HCT116 (cell line): Measurements from ENCODE around the gene ZNF341. TPM values are rescaled to one million over a fixed set of nuclear protein-coding genes. Genes with fewer than 3 reads are reported as not detected.

ENCODE experiments used
- ATAC-seq: fragments of 200-7000 bp; cut with Tn5 transposase; 2 replicates; pipeline ENCODE4 v1.9.1; 2020; ENCODE audit warnings: mild to moderate bottlenecking, moderate library complexity
- BruUV-seq: library from RNA; stranded (reverse); fragments of 400-500 nt; replicated peaks from 2 replicates; lab custom pipeline; 2021; lab: Mats Ljungman, UMichigan
- CTCF ChIA-PET: fragments of 300-600 bp; sonication (Branson Sonifier 250); formaldehyde crosslinking; loops from one replicate; lab custom pipeline; 2021; ENCODE audit warnings: antibody characterized with exemption; lab: Charles Lee
- POLR2A ChIA-PET: fragments of 300-600, 350-600 bp; sonication (Branson Sonifier 250); formaldehyde crosslinking; loops from one replicate; lab custom pipeline; 2021; ENCODE audit warnings: antibody characterized with exemption; lab: Charles Lee
- RAD21 ChIA-PET, 2 experiments: fragments of 300-600 bp; sonication (Branson Sonifier 250); formaldehyde crosslinking; loops; one replicate each; lab custom pipeline; 2023; ENCODE audit warnings: low total read pairs in 2 of 2; ENCODE audit not compliant: uncharacterized antibody in 2 of 2, unreplicated experiment in 2 of 2, low non-redundant PET in 1 of 2; lab: Charles Lee
- DNase-seq: peaks from one replicate; pipeline ENCODE4 v3.0.0-alpha.2; 2010; ENCODE audit warnings: low read depth, low spot score
- H2AFZ ChIP-seq: fragments of 200-600 bp; shearing (Covaris generic), sonication (generic); 2 replicates; pipeline ENCODE4 v1.6.1; 2017; ENCODE audit warnings: low read depth, mixed run types, mixed read lengths, antibody characterized with exemption, low read length; ENCODE audit not compliant: poor library complexity, severe bottlenecking
- H3K27ac ChIP-seq: 2 replicates; pipeline ENCODE4 v1.5.1; 2012; ENCODE audit warnings: low read depth, low read length
- H3K27me3 ChIP-seq: fragments of 200-600 bp; sonication (generic); 2 replicates; pipeline ENCODE4 v1.6.1; 2016; ENCODE audit warnings: mixed run types, low read length, mixed read lengths; ENCODE audit not compliant: insufficient read depth
- H3K36me3 ChIP-seq, 2 experiments: fragments of 200-500 bp in 1 of 2; fragments of 200-600 bp in 1 of 2; sonication (Bioruptor generic) in 1 of 2; sonication (generic) in 1 of 2; 2 replicates each; pipeline versions ENCODE4 v1.5.1 to v1.6.1; 2014 to 2016; ENCODE audit warnings: low read length in 2 of 2, inconsistent platforms in 1 of 2, mixed read lengths in 1 of 2, mixed run types in 1 of 2; ENCODE audit not compliant: insufficient read depth in 2 of 2, control insufficient read depth in 1 of 2
- H3K4me1 ChIP-seq, 2 experiments: fragments of 200-600 bp in 1 of 2; sonication (generic) in 1 of 2; 2 replicates each; pipeline versions ENCODE4 v1.5.1 to v1.6.1; 2012 to 2017; ENCODE audit warnings: low read length in 2 of 2, inconsistent platforms in 1 of 2, mild to moderate bottlenecking in 1 of 2, mixed read lengths in 1 of 2, mixed run types in 1 of 2, moderate library complexity in 1 of 2; ENCODE audit not compliant: insufficient read depth in 2 of 2, control insufficient read depth in 1 of 2
- H3K4me2 ChIP-seq: fragments of 200-600 bp; sonication (generic); 2 replicates; pipeline ENCODE4 v1.6.1; 2017; ENCODE audit warnings: mixed run types, low read length, mixed read lengths
- H3K4me3 ChIP-seq, 2 experiments: fragments of 200-600 bp in 1 of 2; sonication (generic) in 1 of 2; replicated peaks in 1 of 2; 2 replicates each; pipeline ENCODE4 v1.5.1; 2011 to 2016; ENCODE audit warnings: low read length in 2 of 2, control low read depth in 1 of 2, low read depth in 1 of 2, mild to moderate bottlenecking in 1 of 2, mixed read lengths in 1 of 2, mixed run types in 1 of 2
- H3K79me2 ChIP-seq: fragments of 200-600 bp; sonication (generic); 2 replicates; pipeline ENCODE4 v1.6.1; 2017; ENCODE audit warnings: mild to moderate bottlenecking, mixed run types, low read length, moderate library complexity, mixed read lengths; ENCODE audit not compliant: insufficient read depth
- H3K9ac ChIP-seq: fragments of 200-600 bp; sonication (generic); 2 replicates; pipeline ENCODE4 v1.6.1; 2016; ENCODE audit warnings: low read length, mixed read lengths
- H3K9me2 ChIP-seq: fragments of 200-600 bp; sonication (generic), shearing (Covaris generic); 2 replicates; pipeline ENCODE4 v1.6.1; 2017; ENCODE audit warnings: mixed run types, mild to moderate bottlenecking, moderate library complexity; ENCODE audit not compliant: insufficient read depth
- H3K9me3 ChIP-seq, 2 experiments: fragments of 200-500 bp in 1 of 2; fragments of 200-600 bp in 1 of 2; sonication (Bioruptor generic) in 1 of 2; sonication (generic) in 1 of 2; 2 replicates each; pipeline ENCODE4 v1.6.1; 2014 to 2017; ENCODE audit warnings: low read length in 2 of 2, mixed read lengths in 2 of 2, inconsistent platforms in 1 of 2, low read depth in 1 of 2, mild to moderate bottlenecking in 1 of 2, mixed run types in 1 of 2, moderate library complexity in 1 of 2; ENCODE audit not compliant: control insufficient read depth in 1 of 2, insufficient read depth in 1 of 2
- H4K20me1 ChIP-seq: fragments of 200-600 bp; sonication (generic), shearing (Covaris generic); 2 replicates; pipeline ENCODE4 v1.6.1; 2017; ENCODE audit warnings: mixed run types, mild to moderate bottlenecking, moderate library complexity; ENCODE audit not compliant: insufficient read depth
- CEBPB ChIP-seq: IDR thresholded peaks from 2 replicates; pipeline ENCODE4 v1.6.1; 2012; ENCODE audit warnings: low read depth
- EZH2 ChIP-seq: fragments of 200-600 bp; sonication (generic); IDR thresholded peaks from 2 replicates; pipeline ENCODE4 v1.6.1; 2017; ENCODE audit warnings: antibody characterized with exemption, mixed run types
- FOSL1 ChIP-seq: IDR thresholded peaks from 2 replicates; pipeline ENCODE4 v1.6.1; 2012; ENCODE audit warnings: low read depth
- JUND ChIP-seq: IDR thresholded peaks from 2 replicates; pipeline ENCODE4 v1.6.1; 2012
- POLR2A ChIP-seq: IDR thresholded peaks from 2 replicates; pipeline ENCODE4 v1.7.0; 2011; ENCODE audit warnings: borderline replicate concordance; ENCODE audit not compliant: insufficient read depth, insufficient read length; ENCODE audit errors: extremely low read depth
- POLR2AphosphoS5 ChIP-seq: IDR thresholded peaks from 2 replicates; pipeline ENCODE4 v1.6.1; 2011; ENCODE audit warnings: mild to moderate bottlenecking, low read depth, low read length, moderate library complexity
- RAD21 ChIP-seq: IDR thresholded peaks from 2 replicates; pipeline ENCODE4 v1.6.1; 2012; ENCODE audit warnings: low read depth, mild to moderate bottlenecking
- SP1 ChIP-seq: IDR thresholded peaks from 2 replicates; pipeline ENCODE4 v1.6.1; 2012; ENCODE audit warnings: low read depth
- TCF7L2 ChIP-seq: IDR thresholded peaks from 2 replicates; pipeline ENCODE4 v1.7.0; 2011; ENCODE audit warnings: borderline replicate concordance, inconsistent platforms; ENCODE audit not compliant: insufficient read depth, insufficient read length; ENCODE audit errors: extremely low read depth
- ZFX ChIP-seq: fragments of 450-650 bp; IDR thresholded peaks from 2 replicates; pipeline ENCODE4 v1.6.1; 2017
- ZNF274 ChIP-seq: fragments of 200-500 bp; sonication (Bioruptor generic); IDR thresholded peaks from 2 replicates; pipeline ENCODE4 v1.6.1; 2014; ENCODE audit warnings: mild to moderate bottlenecking, low read depth, low read length, inconsistent platforms
- intact Hi-C: fragments of 100-400 bp; cut with micrococcal nuclease; formaldehyde crosslinking; loops from 2 replicates; pipeline ENCODE4 v1.10.0; 2022
- total RNA-seq: library from RNA; stranded (reverse); gene quantifications from one replicate; pipeline ENCODE4 v1.2.1, GENCODE V29; 2021; ENCODE audit not compliant: unreplicated experiment
- TF ChIP-seq, protein P1 (sequence below), 3 experiments: fragments of 200-600 bp in 1 of 3; sonication (generic) in 1 of 3; IDR thresholded peaks in 2 of 3; conservative IDR thresholded peaks in 1 of 3; 2 replicates each; pipeline ENCODE4 v1.5.1; 2012 to 2017; ENCODE audit warnings: low read depth in 2 of 3, low read length in 2 of 3, antibody characterized with exemption in 1 of 3, borderline replicate concordance in 1 of 3, control low read depth in 1 of 3, mild to moderate bottlenecking in 1 of 3, mixed read lengths in 1 of 3, mixed run types in 1 of 3, moderate library complexity in 1 of 3; ENCODE audit not compliant: insufficient read depth in 1 of 3
- TF ChIP-seq, protein P2 (sequence below): IDR thresholded peaks from 2 replicates; pipeline ENCODE4 v1.6.1; 2012
- TF ChIP-seq, protein P3 (sequence below): IDR thresholded peaks from 2 replicates; pipeline ENCODE4 v1.6.1; 2012

Gene ZNF341
- total RNA-seq, 1 experiment from 2014 or later: 4.9 TPM

DNA sequence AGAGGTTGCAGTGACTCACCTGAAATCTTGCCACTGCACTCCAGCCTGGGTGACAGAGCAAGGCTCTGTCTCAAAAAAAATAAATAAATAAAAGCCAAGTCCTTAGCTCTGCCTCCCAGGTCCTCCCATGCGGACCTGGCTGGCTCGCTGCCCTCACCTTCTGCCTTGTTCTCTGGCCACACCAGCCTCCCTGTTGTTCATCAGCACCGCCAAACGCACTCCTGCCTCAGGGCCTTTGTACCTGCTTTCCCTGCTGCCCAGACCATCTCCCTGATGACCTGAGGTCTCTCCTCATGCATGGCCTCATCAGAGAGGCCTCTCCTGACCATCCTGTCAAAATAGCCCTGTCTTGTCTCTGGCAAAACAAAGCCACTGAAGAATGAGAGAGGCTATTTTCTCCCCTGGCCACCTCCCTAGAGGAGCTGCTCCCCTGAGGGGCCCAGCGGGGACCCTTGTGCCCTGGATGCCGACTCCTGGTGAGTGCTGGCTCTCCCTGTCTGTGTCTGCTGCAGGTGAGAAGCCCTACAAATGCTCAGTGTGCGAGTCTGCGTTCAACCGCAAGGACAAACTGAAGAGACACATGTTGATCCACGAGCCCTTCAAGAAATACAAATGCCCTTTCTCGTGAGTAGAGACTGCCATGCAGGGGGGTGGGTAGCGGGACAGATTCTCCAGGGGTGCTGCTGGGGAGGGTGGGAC is 56.7 kb downstream of the ZNF341 start:
- RAD21 ChIA-PET: interaction anchor here in 1 of 2 experiments (0.6 kb wide), 1 partner anchor 305 kb away, joined by 3 read pairs; no protein-coding TSS in a partner anchor
- peaks cover 40 to 60% of the 10 kb centered on the region in 2 experiments for H3K4me1 ChIP-seq
- no TSS peak for BruUV-seq
- no peaks in the 10 kb centered on the region for H3K9me3 ChIP-seq
- no peak for ATAC-seq
- peak overlapping the region; percentile 65 for H3K9ac ChIP-seq
- no peak for DNase-seq
- H3K79me2 ChIP-seq: no peaks in the 10 kb centered on the region
- POLR2A ChIA-PET: interaction anchor here (1.3 to 1.4 kb wide), 2 partner anchors 33 to 56 kb away, joined by 3 to 4 read pairs; no protein-coding TSS in a partner anchor
- TF ChIP-seq POLR2A (no peak), ZNF274 (no peak)
- peak overlapping the region; percentile 88 for H3K4me2 ChIP-seq
- no peak overlapping the region for H2AFZ ChIP-seq
- H3K27me3 ChIP-seq: no peaks in the 10 kb centered on the region
- CTCF ChIA-PET: interaction anchor here (0.6 kb wide), 1 partner anchor 321 kb away, joined by 3 read pairs; no protein-coding TSS in a partner anchor
- no peaks in the 10 kb centered on the region for H4K20me1 ChIP-seq
- intact Hi-C loops: no loop called here
- no peaks in the 10 kb centered on the region for H3K9me2 ChIP-seq
- H3K36me3 ChIP-seq: peaks cover 0 to 3% of the 10 kb centered on the region in 2 experiments; a peak in 1 of 4 replicates
- H3K27ac ChIP-seq: peak overlapping the region; percentile 93
- H3K4me3 ChIP-seq: no peak overlapping the region

DNA sequence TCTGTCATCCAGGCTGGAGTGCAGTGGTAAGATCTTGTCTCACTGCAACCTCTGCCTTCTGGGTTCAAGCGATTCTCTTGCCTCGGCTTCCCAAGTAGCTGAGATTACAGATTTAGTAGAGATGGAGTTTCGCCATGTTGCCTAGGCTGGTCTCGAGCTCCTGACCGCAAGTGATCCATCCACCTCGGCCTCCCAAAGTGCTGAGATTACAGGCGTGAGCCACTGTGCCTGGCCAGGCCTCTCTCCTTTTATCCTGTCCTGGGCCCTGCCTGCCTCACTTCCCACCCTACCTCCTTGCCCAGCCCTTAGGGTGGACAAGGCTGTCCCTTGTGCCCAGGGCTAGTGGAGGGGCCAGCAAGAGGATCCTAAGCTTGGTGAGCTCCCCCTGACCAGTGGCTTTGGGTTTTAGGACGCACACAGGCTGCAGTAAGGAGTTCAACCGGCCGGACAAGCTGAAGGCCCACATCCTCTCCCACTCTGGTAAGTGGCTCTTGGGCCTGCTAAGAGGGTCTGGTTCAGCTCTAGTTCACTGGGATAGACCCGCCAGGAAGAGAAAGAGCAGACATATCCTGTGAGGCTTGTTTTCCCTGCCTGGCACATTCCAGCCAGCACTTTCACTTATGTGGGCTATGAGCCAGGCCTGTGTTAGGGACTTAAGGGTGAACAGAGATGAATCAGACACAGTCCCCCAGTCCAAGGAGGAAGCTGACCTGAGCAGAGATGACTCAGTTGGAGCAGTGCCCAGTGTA is 57.5 kb downstream of the ZNF341 start:
- peak overlapping the region; percentile 88 for H3K4me2 ChIP-seq
- no TSS peak for BruUV-seq
- peak overlapping the region; percentile 93 for H3K27ac ChIP-seq
- DNase-seq: peak; percentile 98
- POLR2A ChIA-PET: interaction anchor here (0.7 to 1.4 kb wide), 5 partner anchors 24 to 323 kb away, joined by 3 to 4 read pairs (median 3); partner anchors contain the start of gene EIF2S2
- peak overlapping the region; percentile 13 to 47 for H3K4me3 ChIP-seq
- H3K79me2 ChIP-seq: no peaks in the 10 kb centered on the region
- H3K36me3 ChIP-seq: peaks cover 0 to 3% of the 10 kb centered on the region in 2 experiments; a peak in 1 of 4 replicates
- no peaks in the 10 kb centered on the region for H3K9me2 ChIP-seq
- CTCF ChIA-PET: interaction anchor here (0.6 kb wide), 1 partner anchor 322 kb away, joined by 3 read pairs; no protein-coding TSS in a partner anchor
- peaks cover 43 to 68% of the 10 kb centered on the region in 2 experiments for H3K4me1 ChIP-seq
- H3K27me3 ChIP-seq: no peaks in the 10 kb centered on the region
- no peaks in the 10 kb centered on the region for H3K9me3 ChIP-seq
- ATAC-seq: peak; percentile 86
- peak overlapping the region; percentile 65 for H3K9ac ChIP-seq
- intact Hi-C loops: no loop called here
- no peak overlapping the region for H2AFZ ChIP-seq
- H4K20me1 ChIP-seq: no peaks in the 10 kb centered on the region
- RAD21 ChIA-PET: interaction anchor here in 1 of 2 experiments (0.6 kb wide), 1 partner anchor 305 kb away, joined by 3 read pairs; no protein-coding TSS in a partner anchor
- peak; percentile 82 for TF ChIP-seq POLR2AphosphoS5
- TF ChIP-seq, protein P1, sequence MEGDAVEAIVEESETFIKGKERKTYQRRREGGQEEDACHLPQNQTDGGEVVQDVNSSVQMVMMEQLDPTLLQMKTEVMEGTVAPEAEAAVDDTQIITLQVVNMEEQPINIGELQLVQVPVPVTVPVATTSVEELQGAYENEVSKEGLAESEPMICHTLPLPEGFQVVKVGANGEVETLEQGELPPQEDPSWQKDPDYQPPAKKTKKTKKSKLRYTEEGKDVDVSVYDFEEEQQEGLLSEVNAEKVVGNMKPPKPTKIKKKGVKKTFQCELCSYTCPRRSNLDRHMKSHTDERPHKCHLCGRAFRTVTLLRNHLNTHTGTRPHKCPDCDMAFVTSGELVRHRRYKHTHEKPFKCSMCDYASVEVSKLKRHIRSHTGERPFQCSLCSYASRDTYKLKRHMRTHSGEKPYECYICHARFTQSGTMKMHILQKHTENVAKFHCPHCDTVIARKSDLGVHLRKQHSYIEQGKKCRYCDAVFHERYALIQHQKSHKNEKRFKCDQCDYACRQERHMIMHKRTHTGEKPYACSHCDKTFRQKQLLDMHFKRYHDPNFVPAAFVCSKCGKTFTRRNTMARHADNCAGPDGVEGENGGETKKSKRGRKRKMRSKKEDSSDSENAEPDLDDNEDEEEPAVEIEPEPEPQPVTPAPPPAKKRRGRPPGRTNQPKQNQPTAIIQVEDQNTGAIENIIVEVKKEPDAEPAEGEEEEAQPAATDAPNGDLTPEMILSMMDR (IDR thresholded peaks at IDR 0.05 in 2 of 3, conservative IDR thresholded peaks at IDR 0.05 in 1 of 3; ENCODE audit: borderline replicate concordance in 1 of 3, insufficient read depth in 1 of 3, low read depth in 2 of 3, low read length in 2 of 3): no peak
- no peak for TF ChIP-seq EZH2
- TF ChIP-seq FOSL1: peak; percentile 96
- TF ChIP-seq JUND: peak; percentile 96
- no peak; the same call in 1 of the 2 replicates for TF ChIP-seq CEBPB
- TF ChIP-seq, protein P2, sequence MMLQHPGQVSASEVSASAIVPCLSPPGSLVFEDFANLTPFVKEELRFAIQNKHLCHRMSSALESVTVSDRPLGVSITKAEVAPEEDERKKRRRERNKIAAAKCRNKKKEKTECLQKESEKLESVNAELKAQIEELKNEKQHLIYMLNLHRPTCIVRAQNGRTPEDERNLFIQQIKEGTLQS: no peak
- TF ChIP-seq, protein P3, sequence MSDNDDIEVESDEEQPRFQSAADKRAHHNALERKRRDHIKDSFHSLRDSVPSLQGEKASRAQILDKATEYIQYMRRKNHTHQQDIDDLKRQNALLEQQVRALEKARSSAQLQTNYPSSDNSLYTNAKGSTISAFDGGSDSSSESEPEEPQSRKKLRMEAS: peak; percentile 67
- TF ChIP-seq ZFX: peak; percentile 43; the same call in 1 of the 2 replicates
- peak; percentile 83 for TF ChIP-seq TCF7L2
- TF ChIP-seq POLR2A: no peak
- TF ChIP-seq RAD21: peak; percentile 34; the same call in 1 of the 2 replicates
- TF ChIP-seq SP1: peak; percentile 96
